ENCODE results near the gene IGSF11.

The IGSF11 gene

GRCh38 chr3:118938183-118938961 is 96.3 kb downstream of the IGSF11 start:
- TF ChIP-seq ZFX (IDR thresholded peaks at IDR 0.05; ENCODE audit: borderline replicate concordance) (no peak), CTCF (IDR thresholded peaks at IDR 0.05) (no peak)
- H3K27ac ChIP-seq: no peak overlapping the region

- no peak for TF ChIP-seq CTCF (IDR thresholded peaks at IDR 0.05)
- no peak for TF ChIP-seq ZFX (IDR thresholded peaks at IDR 0.05; ENCODE audit: borderline replicate concordance)
- H3K27ac ChIP-seq: no peak overlapping the region
Observed at GRCh38 chr3:118936811-118937210, 97.8 kb downstream of the IGSF11 start.

GRCh38 chr3:118932822-118933558 is 101.7 kb downstream of the IGSF11 start:
- TF ChIP-seq ZFX (IDR thresholded peaks at IDR 0.05; ENCODE audit: borderline replicate concordance) (no peak), CTCF (IDR thresholded peaks at IDR 0.05) (no peak)
- H3K27ac ChIP-seq: no peak overlapping the region

- TF ChIP-seq ZFX (IDR thresholded peaks at IDR 0.05; ENCODE audit: borderline replicate concordance): no peak
- TF ChIP-seq CTCF (IDR thresholded peaks at IDR 0.05): no peak
- H3K27ac ChIP-seq: no peak overlapping the region
Observed at GRCh38 chr3:118931996-118932395, 102.7 kb downstream of the IGSF11 start.

GRCh38 chr3:118927449-118927848 is 107.2 kb downstream of the IGSF11 start:
- TF ChIP-seq ZFX (IDR thresholded peaks at IDR 0.05; ENCODE audit: borderline replicate concordance): no peak
- no peak for TF ChIP-seq CTCF (IDR thresholded peaks at IDR 0.05)

GRCh38 chr3:118912188-118912587 is 122.5 kb downstream of the IGSF11 start:
- TF ChIP-seq CTCF (IDR thresholded peaks at IDR 0.05): no peak
- TF ChIP-seq ZFX (IDR thresholded peaks at IDR 0.05; ENCODE audit: borderline replicate concordance): no peak
- H3K27ac ChIP-seq: no peak overlapping the region

More at GRCh38 chr3:118927449-118927848, 107.2 kb downstream of the IGSF11 start:
- no peak overlapping the region for H3K27ac ChIP-seq

GRCh38 chr3:118910332-118910731 is 124.3 kb downstream of the IGSF11 start:
- TF ChIP-seq CTCF (IDR thresholded peaks at IDR 0.05): no peak
- TF ChIP-seq ZFX (IDR thresholded peaks at IDR 0.05; ENCODE audit: borderline replicate concordance): no peak
- H3K27ac ChIP-seq: no peak overlapping the region
